Neural cell (in vitro differentiated cells): ENCODE measurements around the gene SMTN. TPM values are rescaled to one million over a fixed set of nuclear protein-coding genes. Genes with fewer than 3 reads are reported as not detected.
"Not testable (repeated sequence)": the region's sequence is repeated elsewhere in the genome, so short reads cannot be mapped to it uniquely, and the experiment has no call there.

Source experiments
- H2AFZ ChIP-seq: fragments of 200-600, 300-800 bp; sonication (generic), shearing (Covaris generic); 2 replicates; pipeline ENCODE4 v1.6.0; 2014; ENCODE audit warnings: low read depth, mild to moderate bottlenecking, antibody characterized with exemption, low read length, moderate library complexity
- H3F3A ChIP-seq: fragments of 200-600 bp; shearing (Covaris generic); 2 replicates; pipeline ENCODE4 v1.6.1; 2016; ENCODE audit warnings: mild to moderate bottlenecking, moderate library complexity, mixed read lengths, antibody characterized with exemption, low read length; ENCODE audit not compliant: insufficient read depth, poor library complexity, severe bottlenecking
- H3K27ac ChIP-seq: fragments of 200-600, 300-800 bp; sonication (generic), shearing (Covaris generic); 2 replicates; pipeline ENCODE4 v1.5.1; 2014; ENCODE audit warnings: mild to moderate bottlenecking, low read length, moderate library complexity
- H3K27me3 ChIP-seq: fragments of 300-800, 200-600 bp; sonication (generic), shearing (Covaris generic); 2 replicates; pipeline ENCODE4 v1.6.0; 2014; ENCODE audit warnings: mild to moderate bottlenecking, low read depth, low read length, moderate library complexity; ENCODE audit not compliant: insufficient read depth
- H3K36me3 ChIP-seq: fragments of 300-800, 200-600 bp; sonication (generic), shearing (Covaris generic); 2 replicates; pipeline ENCODE4 v1.5.1; 2014; ENCODE audit warnings: mild to moderate bottlenecking, antibody characterized with exemption, low read length, moderate library complexity; ENCODE audit not compliant: insufficient read depth
- H3K4me2 ChIP-seq: fragments of 300-800, 200-600 bp; sonication (generic), shearing (Covaris generic); 2 replicates; pipeline ENCODE4 v1.6.0; 2014; ENCODE audit warnings: mild to moderate bottlenecking, low read length
- H3K4me3 ChIP-seq: fragments of 300-800, 200-600 bp; sonication (generic), shearing (Covaris generic); 2 replicates; pipeline ENCODE4 v1.5.1; 2014; ENCODE audit warnings: mild to moderate bottlenecking, low read length, moderate library complexity
- H3K79me2 ChIP-seq: fragments of 200-600 bp; shearing (Covaris generic); replicated peaks from 2 replicates; pipeline ENCODE4 v1.6.0; 2014; ENCODE audit warnings: mild to moderate bottlenecking, low read length, moderate library complexity; ENCODE audit not compliant: insufficient read depth
- H3K9ac ChIP-seq: fragments of 300-800, 200-600 bp; sonication (generic), shearing (Covaris generic); 2 replicates; pipeline ENCODE4 v1.6.1; 2016; ENCODE audit warnings: mild to moderate bottlenecking, low read length, mixed read lengths
- H3K9me2 ChIP-seq: fragments of 200-600 bp; shearing (Covaris generic); 2 replicates; pipeline ENCODE4 v1.6.1; 2016; ENCODE audit warnings: mild to moderate bottlenecking, low read length, mixed read lengths; ENCODE audit not compliant: insufficient read depth
- H3K9me3 ChIP-seq: fragments of 200-600, 300-800 bp; sonication (generic), shearing (Covaris generic); 2 replicates; pipeline ENCODE4 v1.6.1; 2016; ENCODE audit warnings: mild to moderate bottlenecking, mixed run types, low read length, moderate library complexity, mixed read lengths
- H4K20me1 ChIP-seq: fragments of 200-600 bp; shearing (Covaris generic); 2 replicates; pipeline ENCODE4 v1.6.1; 2016; ENCODE audit warnings: mild to moderate bottlenecking, mixed run types; ENCODE audit not compliant: insufficient read depth
- EP300 ChIP-seq: fragments of 450-650 bp; conservative IDR thresholded peaks from 2 replicates; pipeline ENCODE4 v1.6.1; 2014; ENCODE audit warnings: antibody characterized with exemption, mild to moderate bottlenecking, moderate library complexity; ENCODE audit not compliant: poor library complexity, severe bottlenecking
- EZH2 ChIP-seq: fragments of 200-600, 300-800 bp; shearing (Covaris generic), sonication (generic); IDR thresholded peaks from 2 replicates; pipeline ENCODE4 v1.6.1; 2014; ENCODE audit warnings: antibody characterized with exemption, low read length, borderline replicate concordance, mild to moderate bottlenecking; ENCODE audit not compliant: insufficient read depth, poor library complexity, severe bottlenecking
- MXI1 ChIP-seq: fragments of 450-650 bp; conservative IDR thresholded peaks from 2 replicates; pipeline ENCODE4 v1.6.1; 2014; ENCODE audit warnings: antibody characterized with exemption, mild to moderate bottlenecking; ENCODE audit not compliant: poor library complexity, severe bottlenecking
- POLR2AphosphoS5 ChIP-seq: IDR thresholded peaks from 2 replicates; pipeline ENCODE4 v1.6.1; 2012
- RAD21 ChIP-seq: fragments of 450-650 bp; conservative IDR thresholded peaks from 2 replicates; pipeline ENCODE4 v1.6.1; 2014; ENCODE audit warnings: antibody characterized with exemption, mild to moderate bottlenecking, moderate library complexity
- SMC3 ChIP-seq: fragments of 450-650 bp; conservative IDR thresholded peaks from 2 replicates; pipeline ENCODE4 v1.6.1; 2014; ENCODE audit warnings: antibody characterized with exemption, mild to moderate bottlenecking, moderate library complexity; ENCODE audit not compliant: poor library complexity
- TAF1 ChIP-seq: IDR thresholded peaks from 2 replicates; pipeline ENCODE4 v1.6.1; 2012; ENCODE audit warnings: low read depth
- polyA plus RNA-seq: library from polyadenylated mRNA; depleted of rRNA; stranded (reverse); fragments of >200 nt; gene quantifications from 2 replicates; pipeline ENCODE4 v1.2.3, GENCODE V29; 2014
- TF ChIP-seq, protein P1 (sequence below): fragments of 450-650 bp; IDR thresholded peaks from 2 replicates; pipeline ENCODE4 v1.5.1; 2014; ENCODE audit warnings: antibody characterized with exemption, mild to moderate bottlenecking, moderate library complexity; ENCODE audit not compliant: poor library complexity, severe bottlenecking
- TF ChIP-seq, protein P2 (sequence below): IDR thresholded peaks from 2 replicates; pipeline ENCODE4 v1.6.1; 2012; ENCODE audit warnings: borderline replicate concordance

Gene SMTN
- polyA plus RNA-seq, 1 donor from 2014 or later: 3.4 TPM

DNA sequence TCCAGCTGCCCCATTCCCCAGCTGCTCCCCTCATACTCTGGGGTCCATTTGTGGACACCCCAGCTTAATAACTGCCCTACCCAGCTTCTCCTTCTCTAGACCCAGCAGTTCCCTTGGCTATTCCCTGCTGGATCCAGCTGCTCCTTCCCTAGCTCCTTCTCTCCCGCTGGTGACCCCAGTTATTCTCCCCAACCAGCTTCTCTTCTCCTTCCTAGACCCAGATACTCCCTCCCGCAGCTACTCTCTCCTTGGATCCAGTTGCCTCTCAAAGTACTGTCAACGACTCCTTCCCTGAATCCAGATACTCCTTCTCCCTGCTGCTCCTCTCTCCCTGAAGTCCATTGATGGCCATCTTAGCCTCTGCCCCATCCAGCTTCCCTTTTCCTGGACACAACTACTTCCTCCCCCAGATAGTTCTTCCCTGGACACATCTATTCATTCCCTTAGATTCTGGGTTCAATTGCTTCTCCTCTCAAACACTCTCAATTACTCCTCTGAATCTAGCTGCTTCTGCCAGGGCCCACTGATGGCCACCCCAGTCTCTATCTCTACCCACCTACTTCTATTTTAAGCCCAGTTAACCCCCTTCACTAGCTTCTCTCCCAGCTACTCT is 14.6 kb downstream of the SMTN start:
- Histone ChIP-seq H3K4me2 (no peak overlapping the region), H3K27ac (no peak overlapping the region), H3K9ac (no peak overlapping the region), H3K9me3 (no peaks in the 10 kb centered on the region), H4K20me1 (no peaks in the 10 kb centered on the region), H3K4me3 (no peak overlapping the region), H3K36me3 (no peaks in the 10 kb centered on the region), H3F3A (no peaks in the 10 kb centered on the region), H3K9me2 (no peaks in the 10 kb centered on the region), H3K79me2 (no peaks in the 10 kb centered on the region), H2AFZ (no peak overlapping the region), H3K27me3 (no peaks in the 10 kb centered on the region)
- TF ChIP-seq TAF1: no peak
- TF ChIP-seq SMC3: no peak
- TF ChIP-seq EP300: no peak
- no peak for TF ChIP-seq MXI1
- TF ChIP-seq, protein P1, sequence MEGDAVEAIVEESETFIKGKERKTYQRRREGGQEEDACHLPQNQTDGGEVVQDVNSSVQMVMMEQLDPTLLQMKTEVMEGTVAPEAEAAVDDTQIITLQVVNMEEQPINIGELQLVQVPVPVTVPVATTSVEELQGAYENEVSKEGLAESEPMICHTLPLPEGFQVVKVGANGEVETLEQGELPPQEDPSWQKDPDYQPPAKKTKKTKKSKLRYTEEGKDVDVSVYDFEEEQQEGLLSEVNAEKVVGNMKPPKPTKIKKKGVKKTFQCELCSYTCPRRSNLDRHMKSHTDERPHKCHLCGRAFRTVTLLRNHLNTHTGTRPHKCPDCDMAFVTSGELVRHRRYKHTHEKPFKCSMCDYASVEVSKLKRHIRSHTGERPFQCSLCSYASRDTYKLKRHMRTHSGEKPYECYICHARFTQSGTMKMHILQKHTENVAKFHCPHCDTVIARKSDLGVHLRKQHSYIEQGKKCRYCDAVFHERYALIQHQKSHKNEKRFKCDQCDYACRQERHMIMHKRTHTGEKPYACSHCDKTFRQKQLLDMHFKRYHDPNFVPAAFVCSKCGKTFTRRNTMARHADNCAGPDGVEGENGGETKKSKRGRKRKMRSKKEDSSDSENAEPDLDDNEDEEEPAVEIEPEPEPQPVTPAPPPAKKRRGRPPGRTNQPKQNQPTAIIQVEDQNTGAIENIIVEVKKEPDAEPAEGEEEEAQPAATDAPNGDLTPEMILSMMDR: no peak
- no peak for TF ChIP-seq RAD21
- TF ChIP-seq EZH2: no peak
- TF ChIP-seq, protein P2, sequence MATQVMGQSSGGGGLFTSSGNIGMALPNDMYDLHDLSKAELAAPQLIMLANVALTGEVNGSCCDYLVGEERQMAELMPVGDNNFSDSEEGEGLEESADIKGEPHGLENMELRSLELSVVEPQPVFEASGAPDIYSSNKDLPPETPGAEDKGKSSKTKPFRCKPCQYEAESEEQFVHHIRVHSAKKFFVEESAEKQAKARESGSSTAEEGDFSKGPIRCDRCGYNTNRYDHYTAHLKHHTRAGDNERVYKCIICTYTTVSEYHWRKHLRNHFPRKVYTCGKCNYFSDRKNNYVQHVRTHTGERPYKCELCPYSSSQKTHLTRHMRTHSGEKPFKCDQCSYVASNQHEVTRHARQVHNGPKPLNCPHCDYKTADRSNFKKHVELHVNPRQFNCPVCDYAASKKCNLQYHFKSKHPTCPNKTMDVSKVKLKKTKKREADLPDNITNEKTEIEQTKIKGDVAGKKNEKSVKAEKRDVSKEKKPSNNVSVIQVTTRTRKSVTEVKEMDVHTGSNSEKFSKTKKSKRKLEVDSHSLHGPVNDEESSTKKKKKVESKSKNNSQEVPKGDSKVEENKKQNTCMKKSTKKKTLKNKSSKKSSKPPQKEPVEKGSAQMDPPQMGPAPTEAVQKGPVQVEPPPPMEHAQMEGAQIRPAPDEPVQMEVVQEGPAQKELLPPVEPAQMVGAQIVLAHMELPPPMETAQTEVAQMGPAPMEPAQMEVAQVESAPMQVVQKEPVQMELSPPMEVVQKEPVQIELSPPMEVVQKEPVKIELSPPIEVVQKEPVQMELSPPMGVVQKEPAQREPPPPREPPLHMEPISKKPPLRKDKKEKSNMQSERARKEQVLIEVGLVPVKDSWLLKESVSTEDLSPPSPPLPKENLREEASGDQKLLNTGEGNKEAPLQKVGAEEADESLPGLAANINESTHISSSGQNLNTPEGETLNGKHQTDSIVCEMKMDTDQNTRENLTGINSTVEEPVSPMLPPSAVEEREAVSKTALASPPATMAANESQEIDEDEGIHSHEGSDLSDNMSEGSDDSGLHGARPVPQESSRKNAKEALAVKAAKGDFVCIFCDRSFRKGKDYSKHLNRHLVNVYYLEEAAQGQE: no peak

DNA sequence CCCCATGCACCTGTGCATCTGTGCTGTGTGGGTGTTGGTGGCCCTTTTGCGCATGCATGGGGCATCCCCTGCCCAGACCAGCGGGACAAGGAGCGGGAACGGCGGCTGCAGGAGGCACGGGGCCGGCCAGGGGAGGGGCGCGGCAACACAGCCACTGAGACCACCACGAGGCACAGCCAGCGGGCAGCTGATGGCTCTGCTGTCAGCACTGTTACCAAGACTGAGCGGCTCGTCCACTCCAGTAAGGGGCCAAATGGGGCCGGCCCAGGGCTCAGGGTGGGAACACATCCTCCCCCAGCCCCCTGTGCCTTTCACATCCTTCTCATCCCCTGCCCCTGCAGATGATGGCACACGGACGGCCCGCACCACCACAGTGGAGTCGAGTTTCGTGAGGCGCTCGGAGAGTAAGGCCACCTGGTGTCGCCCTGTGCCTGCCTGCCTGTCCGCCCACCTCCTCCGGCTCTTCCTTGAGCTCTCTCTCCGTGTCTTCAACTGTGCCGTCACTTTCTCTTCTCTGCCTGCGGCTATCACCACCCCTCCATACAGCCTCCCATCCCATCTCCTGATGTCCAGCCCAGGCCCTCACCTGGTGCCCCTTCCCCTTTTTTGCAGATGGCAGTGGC is 15.7 kb downstream of the SMTN start:
- Histone ChIP-seq H2AFZ (no peak overlapping the region), H3K79me2 (no peaks in the 10 kb centered on the region), H4K20me1 (no peaks in the 10 kb centered on the region), H3F3A (no peaks in the 10 kb centered on the region), H3K27me3 (no peaks in the 10 kb centered on the region), H3K27ac (no peak overlapping the region), H3K36me3 (no peaks in the 10 kb centered on the region), H3K4me2 (no peak overlapping the region), H3K4me3 (no peak overlapping the region), H3K9me2 (no peaks in the 10 kb centered on the region), H3K9me3 (no peaks in the 10 kb centered on the region), H3K9ac (no peak overlapping the region)
- TF ChIP-seq EP300 (no peak), POLR2AphosphoS5 (no peak), TAF1 (no peak), EZH2 (no peak), SMC3 (no peak), RAD21 (no peak), MXI1 (no peak)
- TF ChIP-seq, protein P1: no peak
- TF ChIP-seq, protein P2: no peak

DNA sequence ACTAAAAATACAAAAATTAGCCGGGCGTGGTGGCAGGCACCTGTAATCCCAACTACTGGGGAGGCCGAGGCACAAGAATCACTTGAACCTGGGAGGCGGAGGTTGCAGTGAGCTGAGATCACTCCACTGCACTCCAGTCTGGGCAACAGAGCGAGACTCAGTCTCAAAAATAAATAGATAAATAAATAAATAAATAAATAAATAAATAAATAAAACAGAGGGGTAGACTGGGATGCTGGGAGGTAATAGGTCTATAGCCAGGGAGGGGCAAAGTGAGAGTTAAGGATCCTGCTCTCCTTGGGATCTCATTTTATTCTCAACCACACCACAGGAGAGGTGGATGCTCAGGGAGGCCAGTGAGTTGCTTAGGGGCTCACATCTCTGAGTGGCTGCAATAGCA is 16.4 kb downstream of the SMTN start:
- H3K27ac ChIP-seq, H3K9ac ChIP-seq, H3K27me3 ChIP-seq, H4K20me1 ChIP-seq, H3K36me3 ChIP-seq, H3K4me2 ChIP-seq, H2AFZ ChIP-seq, H3K79me2 ChIP-seq, H3K9me3 ChIP-seq, H3K4me3 ChIP-seq, H3F3A ChIP-seq, H3K9me2 ChIP-seq: not testable (repeated sequence)
